22Rv1 (cell line): ENCODE results near the gene CNTROB.

ENCODE experiments used
- H3K27ac ChIP-seq: fragments of 450-650 bp; 2 replicates; pipeline ENCODE4 v1.5.1; 2017
- ZFX ChIP-seq: fragments of 450-650 bp; IDR thresholded peaks from 2 replicates; pipeline ENCODE4 v1.6.1; 2017; ENCODE audit warnings: antibody characterized with exemption, borderline replicate concordance
- TF ChIP-seq, protein P1 (sequence below): fragments of 450-650 bp; IDR thresholded peaks from 2 replicates; pipeline ENCODE4 v1.5.1; 2017; ENCODE audit warnings: mild to moderate bottlenecking

Gene CNTROB

GRCh38 chr17:7887038-7887481, 44.9 kb upstream of the CNTROB start:
- no peak for TF ChIP-seq ZFX
- TF ChIP-seq, protein P1, sequence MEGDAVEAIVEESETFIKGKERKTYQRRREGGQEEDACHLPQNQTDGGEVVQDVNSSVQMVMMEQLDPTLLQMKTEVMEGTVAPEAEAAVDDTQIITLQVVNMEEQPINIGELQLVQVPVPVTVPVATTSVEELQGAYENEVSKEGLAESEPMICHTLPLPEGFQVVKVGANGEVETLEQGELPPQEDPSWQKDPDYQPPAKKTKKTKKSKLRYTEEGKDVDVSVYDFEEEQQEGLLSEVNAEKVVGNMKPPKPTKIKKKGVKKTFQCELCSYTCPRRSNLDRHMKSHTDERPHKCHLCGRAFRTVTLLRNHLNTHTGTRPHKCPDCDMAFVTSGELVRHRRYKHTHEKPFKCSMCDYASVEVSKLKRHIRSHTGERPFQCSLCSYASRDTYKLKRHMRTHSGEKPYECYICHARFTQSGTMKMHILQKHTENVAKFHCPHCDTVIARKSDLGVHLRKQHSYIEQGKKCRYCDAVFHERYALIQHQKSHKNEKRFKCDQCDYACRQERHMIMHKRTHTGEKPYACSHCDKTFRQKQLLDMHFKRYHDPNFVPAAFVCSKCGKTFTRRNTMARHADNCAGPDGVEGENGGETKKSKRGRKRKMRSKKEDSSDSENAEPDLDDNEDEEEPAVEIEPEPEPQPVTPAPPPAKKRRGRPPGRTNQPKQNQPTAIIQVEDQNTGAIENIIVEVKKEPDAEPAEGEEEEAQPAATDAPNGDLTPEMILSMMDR = no peak
- peak overlapping the region; percentile 100 for H3K27ac ChIP-seq

DNA sequence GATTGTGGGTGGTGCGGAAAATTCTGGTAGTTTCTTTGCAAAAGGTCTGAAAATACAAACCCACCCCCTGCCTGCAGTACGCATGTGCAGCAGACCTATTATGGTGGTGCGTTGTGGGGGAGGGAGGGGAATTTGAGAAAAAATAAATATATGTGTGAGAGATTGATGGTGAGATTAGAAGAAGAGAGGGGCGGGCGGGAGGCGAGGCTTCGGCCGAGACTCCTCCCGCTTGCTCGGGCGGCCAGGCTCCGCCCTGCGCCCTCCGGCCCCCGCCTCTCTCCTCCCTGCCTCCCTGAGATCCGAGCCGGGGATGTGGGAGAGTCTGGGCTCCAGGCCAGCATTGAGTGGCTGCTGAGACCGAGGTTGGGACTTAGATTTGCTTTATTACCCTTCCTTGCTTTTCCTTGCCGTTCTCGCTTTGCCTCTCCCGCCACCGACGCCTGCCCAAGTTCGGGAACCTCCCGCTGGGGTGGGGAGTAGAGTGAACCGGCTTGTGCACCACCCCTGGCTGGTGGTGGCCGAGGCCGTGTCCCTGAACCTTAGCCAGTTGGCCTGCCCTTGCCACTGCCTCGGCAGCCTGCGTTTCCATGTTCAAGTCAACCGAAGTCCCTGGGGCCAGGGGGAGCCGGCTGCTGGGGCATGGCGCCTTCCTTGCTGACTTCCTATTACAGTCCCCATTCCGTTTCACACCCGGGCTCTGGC, 44.4 kb upstream of the CNTROB start:
- TF ChIP-seq ZFX = no peak
- TF ChIP-seq, protein P1 = no peak
- peak overlapping the region; percentile 100 for H3K27ac ChIP-seq

GRCh38 chr17:7888184-7888920, 43.7 kb upstream of the CNTROB start, which contains the start of gene CHD3:
Gene CHD3 (plus strand): TSS chr17:7888789. CDS start chr17:7889001, 212 bp downstream.
- no peak for TF ChIP-seq ZFX
- TF ChIP-seq, protein P1 = no peak
- H3K27ac ChIP-seq = peak within 1 kb of the TSS; percentile 100

DNA sequence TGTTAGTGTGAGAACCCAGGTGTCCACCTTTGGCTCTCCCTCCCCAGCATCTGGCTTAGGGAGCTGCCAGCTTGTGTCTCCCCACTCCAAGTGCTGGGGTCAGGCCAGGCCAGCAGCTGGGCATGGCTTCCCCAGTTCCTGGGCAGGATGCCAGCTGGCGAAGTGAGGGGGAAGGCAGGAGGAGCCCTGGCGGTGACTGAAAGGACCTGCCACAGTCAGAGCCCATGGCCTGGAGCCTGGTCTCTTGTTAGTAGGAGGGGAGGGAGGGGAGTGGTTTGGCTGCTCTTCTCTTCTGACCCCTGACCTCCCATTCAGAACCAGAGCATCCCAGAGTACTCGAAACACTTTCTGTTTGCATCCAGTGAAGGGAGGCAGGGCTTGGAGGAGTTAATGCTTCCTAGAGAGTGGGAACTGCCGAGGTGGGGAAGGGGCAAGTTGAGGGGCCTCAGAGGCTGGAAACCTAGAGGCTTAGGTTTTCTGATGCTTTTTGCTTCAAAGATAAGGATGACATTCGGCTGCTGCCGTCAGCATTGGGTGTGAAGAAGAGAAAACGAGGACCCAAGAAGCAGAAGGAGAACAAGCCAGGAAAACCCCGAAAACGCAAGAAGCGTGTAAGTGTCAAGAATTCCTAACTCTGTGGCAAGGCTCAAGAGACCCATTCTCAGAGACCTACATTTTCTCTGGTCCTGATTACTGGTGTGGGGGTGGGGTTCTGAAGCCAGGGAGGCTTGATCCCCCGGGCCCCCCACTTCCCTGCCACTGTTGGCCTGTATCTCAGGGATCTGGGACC, 42.6 kb upstream of the CNTROB start:
- no peak for TF ChIP-seq ZFX
- TF ChIP-seq, protein P1 = peak; percentile 43
- H3K27ac ChIP-seq = peak overlapping the region; percentile 100

DNA sequence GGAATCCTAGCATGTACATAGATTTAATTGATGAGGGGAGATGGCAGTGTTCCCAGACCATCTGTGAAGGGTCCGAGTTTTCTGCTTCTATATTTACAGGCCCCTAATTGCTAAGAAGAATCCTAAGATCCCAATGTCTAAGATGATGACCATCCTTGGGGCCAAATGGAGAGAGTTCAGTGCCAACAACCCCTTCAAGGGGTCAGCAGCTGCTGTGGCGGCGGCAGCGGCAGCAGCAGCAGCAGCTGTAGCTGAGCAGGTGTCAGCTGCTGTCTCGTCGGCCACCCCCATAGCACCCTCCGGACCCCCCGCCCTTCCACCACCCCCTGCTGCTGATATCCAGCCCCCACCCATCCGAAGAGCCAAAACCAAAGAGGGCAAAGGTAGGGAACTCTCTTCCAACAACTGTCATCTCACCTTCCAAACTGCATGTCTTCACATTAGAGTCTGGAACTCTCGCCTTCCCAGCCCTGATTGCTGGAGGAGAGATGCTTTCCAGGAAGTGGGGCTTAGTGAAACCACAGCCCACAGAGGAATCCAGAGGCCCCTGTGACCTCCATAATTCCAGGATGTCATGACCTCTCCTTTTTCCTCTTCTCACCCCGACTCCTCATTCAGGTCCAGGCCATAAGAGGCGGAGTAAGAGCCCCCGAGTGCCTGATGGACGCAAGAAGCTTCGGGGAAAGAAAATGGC, 38.7 kb upstream of the CNTROB start:
- no peak overlapping the region for H3K27ac ChIP-seq
- TF ChIP-seq, protein P1 = no peak
- TF ChIP-seq ZFX = no peak

- H3K27ac ChIP-seq = no peak overlapping the region
- TF ChIP-seq, protein P1 = no peak
- TF ChIP-seq ZFX = no peak
Observed at GRCh38 chr17:7894226-7894625, 37.8 kb upstream of the CNTROB start.
